ENCODE data around the gene ELF4. TPM values are rescaled to one million over a fixed set of nuclear protein-coding genes. Genes with fewer than 3 reads are reported as not detected.

Gene ELF4
- total and polyA plus RNA-seq, 9 of the 15 experiments (the other 6 are each of a cell fraction or from before 2014, with no cell fraction given) = 5.9 to 55.8 (median 25.2) TPM

DNA sequence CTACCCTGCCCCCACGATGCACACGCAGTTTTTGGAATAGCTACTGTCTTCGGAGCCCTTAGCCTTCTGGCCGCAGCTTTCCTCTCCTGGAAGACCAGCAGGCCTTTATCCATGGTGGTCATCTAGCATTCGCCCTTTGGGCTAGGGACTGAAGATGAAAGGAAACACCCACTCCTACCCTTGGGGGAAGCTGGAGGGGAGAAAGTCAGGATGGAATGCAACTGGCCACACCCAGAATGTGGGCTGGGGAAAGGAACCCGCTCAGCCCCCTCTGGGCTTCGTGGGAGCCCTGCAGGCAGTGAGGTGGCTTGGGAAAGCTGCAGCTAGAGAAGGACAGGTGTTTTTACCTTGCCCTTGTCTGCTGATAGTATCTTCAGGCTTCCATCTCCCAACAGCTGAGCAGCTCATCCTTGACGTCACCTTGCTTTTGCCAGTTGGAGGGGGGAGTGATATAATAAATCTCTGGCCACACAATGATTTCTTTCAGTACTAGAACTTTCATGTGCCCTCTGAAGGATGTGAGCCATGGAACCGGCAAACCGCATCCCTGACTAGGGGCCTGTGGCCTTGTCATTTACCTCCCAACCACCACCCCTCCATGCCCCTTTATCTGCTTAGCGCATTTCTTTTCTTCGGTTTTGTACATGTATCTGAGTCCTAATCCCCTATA lies 59.0 kb downstream of the ELF4 start (continued):
- TF ChIP-seq BRD4 (IDR thresholded peaks at IDR 0.05) (no peak), SMAD4 (CRISPR knock-in tag; conservative IDR thresholded peaks at IDR 0.05) (no peak), E2F1 (CRISPR knock-in tag; IDR thresholded peaks at IDR 0.05) (no peak), ZBTB34 (CRISPR knock-in tag; IDR thresholded peaks at IDR 0.05) (no peak), ZKSCAN8 (CRISPR knock-in tag; IDR thresholded peaks at IDR 0.05) (no peak), ZNF668 (CRISPR knock-in tag; IDR thresholded peaks at IDR 0.05) (no peak), FOXO4 (CRISPR knock-in tag; IDR thresholded peaks at IDR 0.05) (no peak), ZNF644 (tag; IDR thresholded peaks at IDR 0.05; ENCODE audit: low read depth) (no peak), KLF1 (tag; IDR thresholded peaks at IDR 0.05) (no peak), CGGBP1 (CRISPR knock-in tag; IDR thresholded peaks at IDR 0.05) (no peak), ZFP1 (CRISPR knock-in tag; IDR thresholded peaks at IDR 0.05) (no peak)
- TF ChIP-seq, protein P1, sequence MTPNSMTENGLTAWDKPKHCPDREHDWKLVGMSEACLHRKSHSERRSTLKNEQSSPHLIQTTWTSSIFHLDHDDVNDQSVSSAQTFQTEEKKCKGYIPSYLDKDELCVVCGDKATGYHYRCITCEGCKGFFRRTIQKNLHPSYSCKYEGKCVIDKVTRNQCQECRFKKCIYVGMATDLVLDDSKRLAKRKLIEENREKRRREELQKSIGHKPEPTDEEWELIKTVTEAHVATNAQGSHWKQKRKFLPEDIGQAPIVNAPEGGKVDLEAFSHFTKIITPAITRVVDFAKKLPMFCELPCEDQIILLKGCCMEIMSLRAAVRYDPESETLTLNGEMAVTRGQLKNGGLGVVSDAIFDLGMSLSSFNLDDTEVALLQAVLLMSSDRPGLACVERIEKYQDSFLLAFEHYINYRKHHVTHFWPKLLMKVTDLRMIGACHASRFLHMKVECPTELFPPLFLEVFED (CRISPR knock-in tag; conservative IDR thresholded peaks at IDR 0.05) = no peak

All from K562 (cell line).